Measurements from ENCODE around the gene LMO3.

The LMO3 gene

GRCh38 chr12:16606117-16606200 lies at the start of gene LMO3:
Gene LMO3, minus strand, starts transcription at chr12:16606162. Its CDS starts 5,302 bp downstream, at chr12:16600860.
- no peak for DNase-seq (ENCODE audit: low read depth, low spot score)

GRCh38 chr12:16636435-16637055 lies 30.6 kb upstream of the LMO3 start:
- DNase-seq (ENCODE audit: low read depth, low spot score) = no peak

- no peak for DNase-seq (ENCODE audit: low read depth, low spot score)
Observed at GRCh38 chr12:16634786-16635185, 28.8 kb upstream of the LMO3 start.

GRCh38 chr12:16626991-16627390 lies 21.0 kb upstream of the LMO3 start:
- DNase-seq (ENCODE audit: low read depth, low spot score) = no peak

- no peak for DNase-seq (ENCODE audit: low read depth, low spot score)
Observed at GRCh38 chr12:16622338-16622737, 16.4 kb upstream of the LMO3 start.

- DNase-seq (ENCODE audit: low read depth, low spot score) = no peak
Observed at GRCh38 chr12:16619537-16619936, 13.6 kb upstream of the LMO3 start.

- DNase-seq (ENCODE audit: low read depth, low spot score) = no peak
Observed at GRCh38 chr12:16618256-16618655, 12.3 kb upstream of the LMO3 start.

GRCh38 chr12:16613199-16613598 lies 7.2 kb upstream of the LMO3 start:
- no peak for DNase-seq (ENCODE audit: low read depth, low spot score)

- no peak for DNase-seq (ENCODE audit: low read depth, low spot score)
Observed at GRCh38 chr12:16612647-16613046, 6.7 kb upstream of the LMO3 start.

GRCh38 chr12:16611146-16611545 lies 5.2 kb upstream of the LMO3 start:
- no peak for DNase-seq (ENCODE audit: low read depth, low spot score)

- no peak for DNase-seq (ENCODE audit: low read depth, low spot score)
Observed at GRCh38 chr12:16610743-16611142, 4.8 kb upstream of the LMO3 start.

- no peak for DNase-seq (ENCODE audit: low read depth, low spot score)
Observed at GRCh38 chr12:16610001-16610585, 4.1 kb upstream of the LMO3 start.

- no peak for DNase-seq (ENCODE audit: low read depth, low spot score)
Observed at GRCh38 chr12:16608946-16609539, 3.1 kb upstream of the LMO3 start.

- no peak for DNase-seq (ENCODE audit: low read depth, low spot score)
Observed at GRCh38 chr12:16607906-16608775, 2.2 kb upstream of the LMO3 start.

GRCh38 chr12:16606991-16607390 lies 1.0 kb upstream of the LMO3 start:
- DNase-seq (ENCODE audit: low read depth, low spot score) = no peak

GRCh38 chr12:16606201-16606849 lies 363 bp upstream of the LMO3 start:
- peak; percentile 57 for DNase-seq (ENCODE audit: low read depth, low spot score)

GRCh38 chr12:16605642-16606116 lies 283 bp downstream of the LMO3 start:
- peak; percentile 35 for DNase-seq (ENCODE audit: low read depth, low spot score)

- DNase-seq (ENCODE audit: low read depth, low spot score) = no peak
Observed at GRCh38 chr12:16604596-16605252, 1.2 kb downstream of the LMO3 start.

GRCh38 chr12:16603916-16604575 lies 1.9 kb downstream of the LMO3 start:
- peak; percentile 23 for DNase-seq (ENCODE audit: low read depth, low spot score)

GRCh38 chr12:16603260-16603915 lies 2.6 kb downstream of the LMO3 start:
- peak; percentile 63 for DNase-seq (ENCODE audit: low read depth, low spot score)

- no peak for DNase-seq (ENCODE audit: low read depth, low spot score)
Observed at GRCh38 chr12:16602412-16602811, 3.5 kb downstream of the LMO3 start.
